B cell (primary cell): Measurements from ENCODE around the gene EFNA5. TPM values are rescaled to one million over a fixed set of nuclear protein-coding genes. Genes with fewer than 3 reads are reported as not detected.

ENCODE experiments used
- ATAC-seq: fragments of 200-7000 bp; cut with Tn5 transposase; one replicate; pipeline ENCODE4 v1.10.0; 2021; ENCODE audit warnings: low read depth, mild to moderate bottlenecking, moderate number of reproducible peaks, moderate library complexity
- CTCF ChIA-PET: fragments of 350-600 bp; sonication (Branson Sonifier 250); formaldehyde crosslinking; loops from one replicate; lab custom pipeline; 2021; ENCODE audit warnings: antibody characterized with exemption, inconsistent platforms; lab: Charles Lee
- POLR2A ChIA-PET: fragments of 350-600 bp; sonication (Branson Sonifier 250); formaldehyde crosslinking; loops from one replicate; lab custom pipeline; 2021; ENCODE audit warnings: antibody characterized with exemption; lab: Charles Lee
- DNase-seq: peaks from one replicate; pipeline ENCODE4 v3.0.0; 2013
- H2AFZ ChIP-seq: 2 replicates; pipeline ENCODE4 v1.6.1; 2012; ENCODE audit warnings: mild to moderate bottlenecking, low read depth, low read length; ENCODE audit not compliant: insufficient read depth, poor library complexity, severe bottlenecking
- H3K27ac ChIP-seq, 2 donors: 1 replicate in 1 of 2; 2 replicates in 1 of 2; pipeline ENCODE4 v1.5.1; 2012 to 2013; ENCODE audit warnings: low read length in 2 of 2, mild to moderate bottlenecking in 2 of 2, moderate library complexity in 1 of 2
- H3K27me3 ChIP-seq, 4 experiments: fragments of 200-600 bp in 1 of 4; sonication (generic) in 1 of 4; replicated peaks in 1 of 4; 1 replicate in 2 of 4; 2 replicates in 2 of 4; pipeline versions ENCODE4 v1.6.1 to v1.7.0; 2013 to 2016; ENCODE audit warnings: low read length in 3 of 4, mild to moderate bottlenecking in 2 of 4, mixed read lengths in 1 of 4, moderate library complexity in 1 of 4; ENCODE audit not compliant: insufficient read depth in 4 of 4, control insufficient read depth in 3 of 4; ENCODE audit errors: control extremely low read depth in 1 of 4
- H3K36me3 ChIP-seq, 2 experiments: replicated peaks in 1 of 2; 1 replicate in 1 of 2; 2 replicates in 1 of 2; pipeline versions ENCODE4 v1.6.1 to v1.7.1; 2013; ENCODE audit warnings: low read length in 1 of 2; ENCODE audit not compliant: insufficient read depth in 2 of 2, control insufficient read depth in 1 of 2; ENCODE audit errors: control extremely low read depth in 1 of 2, extremely low read depth in 1 of 2
- H3K4me1 ChIP-seq, 2 donors: fragments of 200-600 bp in 1 of 2; sonication (generic) in 1 of 2; 1 replicate in 1 of 2; 2 replicates in 1 of 2; pipeline versions ENCODE4 v1.5.1 to v1.6.1; 2013 to 2017; ENCODE audit warnings: low read length in 2 of 2; ENCODE audit not compliant: control insufficient read depth in 2 of 2, insufficient read depth in 2 of 2
- H3K4me2 ChIP-seq: replicated peaks from 2 replicates; pipeline ENCODE3; 2012; ENCODE audit warnings: mild to moderate bottlenecking, low read depth, low read length; ENCODE audit not compliant: poor library complexity, severe bottlenecking
- H3K4me3 ChIP-seq, 5 experiments: fragments of 200-600 bp in 1 of 5; sonication (generic) in 1 of 5; 1 replicate in 3 of 5; 2 replicates in 2 of 5; pipeline versions ENCODE4 v1.5.1 to v1.7.0; 2011 to 2016; ENCODE audit warnings: low read length in 4 of 5, mild to moderate bottlenecking in 4 of 5, low read depth in 2 of 5, control low read depth in 1 of 5, moderate library complexity in 1 of 5; ENCODE audit not compliant: insufficient read depth in 1 of 5; ENCODE audit errors: control extremely low read depth in 1 of 5, extremely low read depth in 1 of 5
- H3K79me2 ChIP-seq: fragments of 200-600 bp; sonication (generic); one replicate; pipeline ENCODE4 v1.6.0; 2016; ENCODE audit warnings: low read length; ENCODE audit not compliant: control insufficient read depth, insufficient read depth
- H3K9ac ChIP-seq: fragments of 200-600 bp; sonication (generic); 2 replicates; pipeline ENCODE4 v1.6.1; 2017; ENCODE audit warnings: mild to moderate bottlenecking, low read length, moderate library complexity
- H3K9me3 ChIP-seq, 3 donors: one replicate each; pipeline versions ENCODE4 v1.6.1 to v1.7.1; 2013; ENCODE audit warnings: low read length in 2 of 3; ENCODE audit not compliant: control insufficient read depth in 2 of 3, insufficient read depth in 1 of 3; ENCODE audit errors: control extremely low read depth in 1 of 3
- H4K20me1 ChIP-seq: 2 replicates; pipeline ENCODE4 v1.6.0; 2012; ENCODE audit warnings: mild to moderate bottlenecking, low read length; ENCODE audit not compliant: insufficient read depth, control insufficient read depth, poor library complexity, severe bottlenecking
- H3K27ac Mint-ChIP-seq: one replicate; pipeline ENCODE4 v1.8.0; 2021; ENCODE audit warnings: mixed read lengths
- H3K27me3 Mint-ChIP-seq: one replicate; pipeline ENCODE4 v1.8.0; 2021; ENCODE audit warnings: mixed read lengths
- H3K4me1 Mint-ChIP-seq: one replicate; pipeline ENCODE4 v1.8.0; 2021; ENCODE audit warnings: mixed read lengths
- H3K4me3 Mint-ChIP-seq: one replicate; pipeline ENCODE4 v1.8.0; 2021; ENCODE audit warnings: mixed read lengths
- H3K9me3 Mint-ChIP-seq: one replicate; pipeline ENCODE4 v1.8.0; 2022; ENCODE audit warnings: mixed read lengths; ENCODE audit not compliant: insufficient read depth
- CTCF ChIP-seq: fragments of 200-600 bp; IDR thresholded peaks from one replicate; pipeline ENCODE4 v1.8.0; 2022; ENCODE audit warnings: antibody characterized with exemption, mild to moderate bottlenecking
- EZH2 ChIP-seq: IDR thresholded peaks from 2 replicates; pipeline ENCODE4 v1.6.1; 2012; ENCODE audit warnings: borderline replicate concordance, low read depth, mild to moderate bottlenecking, moderate library complexity, low read length; ENCODE audit not compliant: insufficient read depth, poor library complexity, severe bottlenecking
- WGBS: methylation state at CpG from one replicate; pipeline ENCODE4 v1.1.5; 2013; ENCODE audit warnings: missing lambda C conversion rate; ENCODE audit not compliant: insufficient coverage; 5-methylcytosine and 5-hydroxymethylcytosine counted together
- intact Hi-C: fragments of 100-400 bp; cut with micrococcal nuclease; formaldehyde crosslinking; loops from one replicate; pipeline ENCODE4 v1.10.0; 2022
- polyA plus RNA-seq: library from polyadenylated mRNA; depleted of rRNA; stranded (reverse); fragments of >200 nt; gene quantifications from 2 replicates; pipeline ENCODE4 v1.2.3, GENCODE V29; 2012
- total RNA-seq, 2 donors: library from RNA; stranded (reverse); fragments of 120-200 nt in 1 of 2; gene quantifications; 1 replicate in 1 of 2; 2 replicates in 1 of 2; pipeline versions ENCODE4 v1.2.3 to v1.2.4, GENCODE V29; 2013 to 2022

Gene EFNA5
- total and polyA plus RNA-seq, 2 donors (not counting 1 experiment from before 2014, with no cell fraction given) = not detected

GRCh38 chr5:107696498-107696897 is 25.8 kb upstream of the EFNA5 start:
- no peaks in the 10 kb centered on the region for H3K9me3 ChIP-seq
- TF ChIP-seq CTCF (no peak), EZH2 (no peak)
- H3K4me2 ChIP-seq = no peak overlapping the region
- H3K27ac Mint-ChIP-seq = no peak overlapping the region
- peaks cover 4% of the 10 kb centered on the region for H3K9me3 Mint-ChIP-seq
- no peaks in the 10 kb centered on the region for H3K4me1 Mint-ChIP-seq
- H4K20me1 ChIP-seq = no peaks in the 10 kb centered on the region
- H3K4me3 Mint-ChIP-seq = no peak overlapping the region
- ChIA-PET CTCF (no interaction called here), POLR2A (no interaction called here)
- ATAC-seq (no peak), DNase-seq (no peak)
- H3K27me3 ChIP-seq = no peaks in the 10 kb centered on the region
- intact Hi-C loops = no loop called here
- H3K4me1 ChIP-seq = no peaks in the 10 kb centered on the region
- no peaks in the 10 kb centered on the region for H3K36me3 ChIP-seq
- H2AFZ ChIP-seq = no peak overlapping the region
- WGBS = 76% methylated on average over 4 of the region's 4 CpGs
- H3K27me3 Mint-ChIP-seq = no peaks in the 10 kb centered on the region
- no peak overlapping the region for H3K9ac ChIP-seq
- no peaks in the 10 kb centered on the region for H3K79me2 ChIP-seq
- H3K27ac ChIP-seq = no peak overlapping the region
- no peak overlapping the region for H3K4me3 ChIP-seq

- H3K4me1 Mint-ChIP-seq = no peaks in the 10 kb centered on the region
- ChIA-PET CTCF (no interaction called here), POLR2A (no interaction called here)
- whole genome bisulfite sequencing = 83% methylated on average over 3 of the region's 4 CpGs
- Histone ChIP-seq H3K27me3 (no peaks in the 10 kb centered on the region), H3K4me2 (no peak overlapping the region), H3K36me3 (no peaks in the 10 kb centered on the region), H4K20me1 (no peaks in the 10 kb centered on the region), H3K4me1 (no peaks in the 10 kb centered on the region), H3K79me2 (no peaks in the 10 kb centered on the region), H3K4me3 (no peak overlapping the region), H3K9ac (no peak overlapping the region), H3K27ac (no peak overlapping the region), H3K9me3 (no peaks in the 10 kb centered on the region), H2AFZ (no peak overlapping the region)
- TF ChIP-seq EZH2 (no peak), CTCF (no peak)
- DNase-seq = no peak
- no peak for ATAC-seq
- H3K27ac Mint-ChIP-seq = no peak overlapping the region
- no peaks in the 10 kb centered on the region for H3K27me3 Mint-ChIP-seq
- peaks cover 4% of the 10 kb centered on the region for H3K9me3 Mint-ChIP-seq
- intact Hi-C loops = no loop called here
- no peak overlapping the region for H3K4me3 Mint-ChIP-seq
These were observed 25.3 kb upstream of the EFNA5 start for GRCh38 chr5:107696080-107696479.
